ENCODE measurements around the gene OR1I1.
"Not testable (repeated sequence)": the region's sequence is repeated elsewhere in the genome, so short reads cannot be mapped to it uniquely, and the experiment has no call there.

Gene OR1I1

DNA sequence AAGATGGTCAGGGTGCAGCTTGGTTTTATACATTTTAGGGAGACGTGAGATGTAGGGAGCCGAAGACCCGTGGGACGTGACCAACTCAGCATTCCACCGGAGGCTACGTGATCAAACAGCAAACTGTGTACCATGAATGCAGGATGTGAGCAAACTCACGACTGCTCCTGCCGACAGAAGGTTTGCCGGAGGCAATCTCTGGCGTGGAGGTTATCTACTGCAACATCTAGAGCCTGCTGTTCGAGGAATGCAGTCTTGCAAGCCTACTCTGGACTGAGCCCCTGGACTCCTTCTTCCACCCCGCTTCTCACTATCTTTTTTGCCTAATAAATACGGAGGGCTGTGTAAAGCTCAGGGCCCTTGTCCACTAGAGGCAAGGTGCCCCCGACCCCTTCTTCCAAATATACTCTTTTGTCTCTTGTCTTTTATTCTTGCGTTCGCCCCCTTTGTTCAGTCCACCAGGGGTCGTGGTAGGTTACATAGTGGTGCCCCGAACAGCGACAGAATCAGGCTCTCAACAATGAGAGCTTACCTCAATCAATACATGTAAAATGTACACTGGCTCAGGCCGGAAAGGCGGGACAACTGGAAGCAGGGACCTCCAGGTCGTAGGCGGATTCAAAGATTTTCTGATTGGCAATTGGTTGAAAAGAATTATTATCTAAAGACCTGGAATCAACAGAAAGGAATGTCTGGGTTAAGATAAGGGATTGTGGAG lies 8.9 kb upstream of the OR1I1 start:
- DNase-seq (ENCODE audit: low read depth), result no peak
- H3K4me3 ChIP-seq (ENCODE audit: control insufficient read depth, low read depth, low read length), result no peak overlapping the region
- TF ChIP-seq, protein P1, sequence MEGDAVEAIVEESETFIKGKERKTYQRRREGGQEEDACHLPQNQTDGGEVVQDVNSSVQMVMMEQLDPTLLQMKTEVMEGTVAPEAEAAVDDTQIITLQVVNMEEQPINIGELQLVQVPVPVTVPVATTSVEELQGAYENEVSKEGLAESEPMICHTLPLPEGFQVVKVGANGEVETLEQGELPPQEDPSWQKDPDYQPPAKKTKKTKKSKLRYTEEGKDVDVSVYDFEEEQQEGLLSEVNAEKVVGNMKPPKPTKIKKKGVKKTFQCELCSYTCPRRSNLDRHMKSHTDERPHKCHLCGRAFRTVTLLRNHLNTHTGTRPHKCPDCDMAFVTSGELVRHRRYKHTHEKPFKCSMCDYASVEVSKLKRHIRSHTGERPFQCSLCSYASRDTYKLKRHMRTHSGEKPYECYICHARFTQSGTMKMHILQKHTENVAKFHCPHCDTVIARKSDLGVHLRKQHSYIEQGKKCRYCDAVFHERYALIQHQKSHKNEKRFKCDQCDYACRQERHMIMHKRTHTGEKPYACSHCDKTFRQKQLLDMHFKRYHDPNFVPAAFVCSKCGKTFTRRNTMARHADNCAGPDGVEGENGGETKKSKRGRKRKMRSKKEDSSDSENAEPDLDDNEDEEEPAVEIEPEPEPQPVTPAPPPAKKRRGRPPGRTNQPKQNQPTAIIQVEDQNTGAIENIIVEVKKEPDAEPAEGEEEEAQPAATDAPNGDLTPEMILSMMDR (conservative IDR thresholded peaks at IDR 0.05; ENCODE audit: control insufficient read depth, insufficient read depth, low read depth, low read length), result no peak

GRCh38 chr19:15074371-15074770 lies 7.6 kb upstream of the OR1I1 start:
- no peak overlapping the region for H3K4me3 ChIP-seq (ENCODE audit: control insufficient read depth, low read depth, low read length)
- TF ChIP-seq, protein P1 (conservative IDR thresholded peaks at IDR 0.05; ENCODE audit: control insufficient read depth, insufficient read depth, low read depth, low read length), result no peak

GRCh38 chr19:15075806-15076205 lies 6.2 kb upstream of the OR1I1 start:
- no peak for DNase-seq (ENCODE audit: low read depth)
- TF ChIP-seq, protein P1 (conservative IDR thresholded peaks at IDR 0.05; ENCODE audit: control insufficient read depth, insufficient read depth, low read depth, low read length), result no peak
- no peak overlapping the region for H3K4me3 ChIP-seq (ENCODE audit: control insufficient read depth, low read depth, low read length)

More at GRCh38 chr19:15074371-15074770, 7.6 kb upstream of the OR1I1 start:
- no peak for DNase-seq (ENCODE audit: low read depth)

- not testable (repeated sequence) for H3K4me3 ChIP-seq (ENCODE audit: control insufficient read depth, low read depth, low read length); DNase-seq (ENCODE audit: low read depth)
Measured at GRCh38 chr19:15080002-15080401, 2.0 kb upstream of the OR1I1 start.

DNA sequence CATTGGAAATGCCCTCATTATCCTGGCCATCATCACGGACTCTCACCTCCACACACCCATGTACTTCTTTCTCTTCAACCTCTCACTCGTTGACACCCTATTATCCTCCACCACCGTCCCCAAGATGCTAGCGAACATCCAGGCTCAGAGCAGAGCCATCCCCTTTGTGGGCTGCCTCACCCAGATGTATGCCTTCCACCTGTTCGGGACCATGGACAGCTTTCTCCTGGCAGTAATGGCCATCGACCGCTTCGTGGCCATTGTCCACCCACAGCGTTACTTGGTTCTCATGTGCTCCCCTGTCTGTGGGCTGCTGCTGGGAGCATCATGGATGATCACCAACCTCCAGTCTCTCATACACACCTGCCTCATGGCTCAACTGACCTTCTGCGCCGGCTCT lies 5.2 kb downstream of the OR1I1 start:
- H3K4me3 ChIP-seq (ENCODE audit: control insufficient read depth, low read depth, low read length), result no peak overlapping the region
- TF ChIP-seq, protein P1 (conservative IDR thresholded peaks at IDR 0.05; ENCODE audit: control insufficient read depth, insufficient read depth, low read depth, low read length), result no peak
- no peak for DNase-seq (ENCODE audit: low read depth)

DNA sequence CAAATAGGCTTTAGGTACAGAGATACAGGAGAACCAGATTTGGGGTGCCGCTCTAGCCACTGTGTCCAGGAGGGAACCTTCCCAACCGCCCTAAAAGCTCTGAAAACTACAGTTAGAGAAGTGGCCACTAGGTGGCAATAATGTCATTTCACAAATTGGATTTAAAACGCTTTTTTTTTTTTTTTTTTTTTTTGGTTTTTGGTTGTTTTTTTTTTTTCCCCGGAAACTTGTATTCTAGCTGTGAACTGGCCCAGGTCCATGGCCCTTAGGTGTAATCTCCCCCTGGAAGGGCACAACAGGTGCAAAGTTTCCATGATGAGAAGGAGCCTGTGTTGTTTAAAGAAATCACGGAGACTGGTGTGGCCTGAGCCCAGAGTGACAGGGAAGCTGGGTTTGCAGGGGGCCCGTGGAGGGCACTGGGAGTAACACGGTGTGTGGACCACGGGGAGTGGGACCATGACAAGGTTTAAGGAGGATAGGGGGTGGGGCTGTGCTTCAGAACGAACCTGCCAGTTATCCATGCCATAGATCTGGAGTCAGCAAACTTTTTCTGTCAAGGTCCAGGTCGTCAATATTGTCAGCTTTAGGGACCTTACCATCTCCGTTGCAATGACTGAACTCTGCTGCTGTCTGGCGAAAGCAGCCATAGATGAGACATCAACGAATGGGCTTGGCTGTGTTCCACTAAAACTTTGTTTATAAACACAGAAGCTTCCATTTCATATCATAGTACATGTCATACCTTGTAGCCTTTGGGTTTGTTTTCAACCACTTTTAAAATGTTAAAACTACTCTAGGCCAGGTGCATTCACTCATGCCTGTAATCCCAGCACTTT lies 10.1 kb downstream of the OR1I1 start:
- TF ChIP-seq, protein P1 (conservative IDR thresholded peaks at IDR 0.05; ENCODE audit: control insufficient read depth, insufficient read depth, low read depth, low read length), result peak; percentile 68
- DNase-seq (ENCODE audit: low read depth), result peak; percentile 76
- no peak overlapping the region for H3K4me3 ChIP-seq (ENCODE audit: control insufficient read depth, low read depth, low read length)

- DNase-seq (ENCODE audit: low read depth), result no peak
- H3K4me3 ChIP-seq (ENCODE audit: control insufficient read depth, low read depth, low read length), result no peak overlapping the region
- TF ChIP-seq, protein P1 (conservative IDR thresholded peaks at IDR 0.05; ENCODE audit: control insufficient read depth, insufficient read depth, low read depth, low read length), result no peak
Measured at GRCh38 chr19:15093001-15093400, 11.0 kb downstream of the OR1I1 start.

Measured in fibroblast of mammary gland (primary cell).